Sciatic nerve (tissue), 2 donors: ENCODE measurements around the gene PEX5L. TPM values are rescaled to one million over a fixed set of nuclear protein-coding genes. Genes with fewer than 3 reads are reported as not detected.
A peak's percentile ranks its signal among the peaks of the same experiment; 100 is the strongest.
"Not testable (repeated sequence)": the region's sequence is repeated elsewhere in the genome, so short reads cannot be mapped to it uniquely, and the experiment has no call there.

Experiments
- ATAC-seq: fragments of 200-7000 bp; cut with Tn5 transposase; one replicate; pipeline ENCODE4 v1.9.1; 2020; ENCODE audit warnings: mild to moderate bottlenecking, moderate library complexity
- DNase-seq: peaks from one replicate; pipeline ENCODE4 v3.0.0-alpha.2; 2020; ENCODE audit warnings: low spot score
- intact Hi-C: fragments of 100-400 bp; cut with DNase I; formaldehyde crosslinking; loops from one replicate; pipeline ENCODE4 v1.14.2; 2022
- total RNA-seq: library from RNA; stranded (reverse); fragmentation: NEBNext Ultra II Directional; extraction: Animal tissue kit (Norgen Biotek cat#: 25700); gene quantifications from one replicate; pipeline ENCODE4 v1.2.1, GENCODE V29; 2021
- donor health status: DM: no; HTN: no; CAD: no.
- donor health status: DM: no; HTN: no; CAD: no.

Gene PEX5L
- total RNA-seq, 1 donor from 2014 or later = 70.6 TPM

DNA sequence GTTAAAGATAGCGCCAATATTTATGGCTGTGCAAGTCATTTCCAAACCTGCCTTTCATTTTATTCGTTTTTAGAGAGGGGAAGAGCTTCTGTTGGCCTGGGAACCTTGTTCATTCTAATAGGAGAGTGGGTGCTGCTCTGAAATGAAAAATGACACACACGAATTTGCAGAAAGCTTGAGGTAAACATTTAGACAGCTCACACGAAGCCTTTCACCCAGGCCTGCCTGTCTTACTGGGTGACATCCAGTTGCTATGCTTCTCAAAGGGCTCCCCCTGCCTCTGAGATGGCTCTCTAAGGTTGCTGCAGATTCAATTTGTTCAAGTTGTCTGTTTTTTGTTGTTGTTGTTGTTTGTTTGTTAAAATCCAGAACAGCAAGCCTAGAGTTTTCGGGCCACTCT, 18.2 kb downstream of the PEX5L start:
- intact Hi-C loops = no loop called here
- ATAC-seq = no peak
- no peak for DNase-seq

DNA sequence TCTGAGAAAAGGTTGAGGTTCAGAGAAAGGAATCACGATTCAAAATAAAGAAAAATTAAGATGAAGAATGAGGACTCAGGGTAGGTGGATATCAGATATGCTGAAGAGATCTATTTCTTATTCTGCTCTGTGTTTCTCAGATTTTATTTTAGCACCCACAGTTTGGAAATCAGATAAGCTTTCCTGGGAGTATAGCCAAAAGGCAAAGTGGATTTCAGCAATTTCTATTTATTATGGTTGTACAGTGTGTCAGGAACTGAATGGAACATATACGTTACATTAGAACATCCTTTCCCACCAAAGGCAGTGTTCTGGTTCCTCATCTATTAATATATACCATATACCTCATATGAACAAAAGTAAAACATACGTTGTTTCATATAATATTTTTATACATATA, 18.9 kb downstream of the PEX5L start:
- no peak for DNase-seq
- intact Hi-C loops = no loop called here
- no peak for ATAC-seq

DNA sequence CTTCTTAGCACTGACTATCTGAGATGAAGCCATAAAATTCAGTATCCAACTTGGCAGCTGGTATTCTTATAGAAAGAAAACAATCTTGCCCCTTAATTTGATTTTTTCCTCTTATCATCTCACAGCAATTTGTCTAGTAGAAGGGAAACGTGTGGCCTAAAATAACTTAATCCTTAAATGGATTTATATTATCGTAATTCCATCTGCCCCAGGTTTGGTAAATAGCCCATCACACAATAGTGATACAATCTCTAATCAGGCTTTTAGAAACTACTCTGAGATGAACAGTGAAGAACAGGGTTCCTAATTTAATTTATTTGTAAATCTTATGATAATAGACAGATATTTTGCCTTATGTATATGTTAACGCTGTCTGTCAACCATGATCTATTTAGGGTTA, 24.8 kb downstream of the PEX5L start:
- no peak for DNase-seq
- no peak for ATAC-seq
- intact Hi-C loops = no loop called here

DNA sequence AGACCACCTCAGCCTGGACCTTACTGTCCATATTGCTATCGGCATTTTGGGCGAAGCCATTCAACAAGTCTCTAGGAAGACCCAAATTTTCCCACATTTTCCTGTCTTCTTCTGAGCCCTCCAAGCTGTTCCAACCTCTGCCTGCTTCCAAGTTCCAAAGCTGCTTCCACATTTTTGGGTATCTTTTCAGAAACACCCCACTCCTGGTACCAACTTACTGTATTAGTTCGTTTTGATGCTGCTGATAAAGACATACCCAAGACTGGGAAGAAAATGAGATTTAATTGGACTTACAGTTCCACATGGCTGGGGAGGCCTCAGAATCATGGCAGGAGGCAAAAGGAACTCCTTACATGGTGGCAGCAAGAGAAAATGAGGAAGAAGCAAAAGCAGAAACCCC, 28.4 kb downstream of the PEX5L start:
- DNase-seq, intact Hi-C loops, ATAC-seq: not testable (repeated sequence)

DNA sequence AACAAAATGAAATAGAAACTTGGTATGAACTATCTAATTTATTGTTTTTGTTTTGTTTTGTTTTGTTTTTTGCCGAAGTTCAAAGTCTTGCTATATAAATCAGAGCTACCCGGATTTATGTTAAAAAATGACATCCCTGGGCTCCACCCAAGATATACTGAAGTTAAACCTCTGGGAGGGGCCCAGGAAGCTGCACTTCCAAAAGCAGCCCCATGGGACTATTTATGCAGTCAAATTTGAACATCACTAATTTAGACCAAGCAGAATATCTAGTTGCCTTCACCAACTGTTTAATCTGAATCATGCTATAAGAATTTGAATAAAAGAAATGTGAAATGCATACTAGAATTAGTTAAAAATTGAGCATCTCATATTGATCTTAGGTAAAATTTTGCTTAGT, 32.2 kb downstream of the PEX5L start:
- ATAC-seq (no peak), DNase-seq (no peak)
- intact Hi-C loops = no loop called here

DNA sequence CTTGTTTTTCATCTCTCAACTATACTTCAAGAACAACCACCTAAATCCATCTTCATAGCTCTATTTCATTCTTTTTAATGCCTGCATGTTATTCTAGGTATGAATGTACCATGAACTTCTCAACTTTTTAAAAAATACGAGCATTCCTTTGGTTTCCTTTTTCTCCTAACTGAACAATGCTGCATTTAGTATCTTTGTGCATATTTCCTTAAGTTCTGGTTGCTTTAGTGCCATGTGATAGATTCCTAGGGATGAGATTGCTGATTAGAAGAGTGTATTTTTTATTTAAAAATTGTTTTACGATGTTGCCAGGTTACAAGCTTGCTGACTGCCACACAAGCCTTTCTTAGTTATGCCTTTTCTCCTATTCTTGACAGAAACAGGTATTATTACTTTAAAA, 34.7 kb downstream of the PEX5L start:
- DNase-seq (no peak), ATAC-seq (no peak)
- intact Hi-C loops = no loop called here

DNA sequence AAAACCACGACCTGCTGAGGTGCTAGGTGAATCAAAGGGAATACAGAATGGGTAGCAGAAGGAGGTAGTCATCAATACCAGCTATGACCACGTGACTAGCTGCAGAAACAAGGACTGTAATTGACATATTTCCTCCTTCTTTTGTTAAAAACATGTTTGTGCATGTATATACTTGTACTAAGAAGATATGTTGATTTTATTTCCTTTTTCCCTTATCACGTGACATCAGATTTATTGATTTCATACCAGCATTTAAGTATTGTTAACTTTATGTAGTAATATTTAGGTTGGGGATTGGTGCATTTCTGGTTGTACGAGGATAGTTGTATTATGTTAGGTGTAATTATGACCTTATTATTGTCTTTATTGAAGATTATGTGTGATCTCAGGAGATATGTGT, 36.2 kb downstream of the PEX5L start:
- intact Hi-C loops = no loop called here
- DNase-seq (no peak), ATAC-seq (no peak)

DNA sequence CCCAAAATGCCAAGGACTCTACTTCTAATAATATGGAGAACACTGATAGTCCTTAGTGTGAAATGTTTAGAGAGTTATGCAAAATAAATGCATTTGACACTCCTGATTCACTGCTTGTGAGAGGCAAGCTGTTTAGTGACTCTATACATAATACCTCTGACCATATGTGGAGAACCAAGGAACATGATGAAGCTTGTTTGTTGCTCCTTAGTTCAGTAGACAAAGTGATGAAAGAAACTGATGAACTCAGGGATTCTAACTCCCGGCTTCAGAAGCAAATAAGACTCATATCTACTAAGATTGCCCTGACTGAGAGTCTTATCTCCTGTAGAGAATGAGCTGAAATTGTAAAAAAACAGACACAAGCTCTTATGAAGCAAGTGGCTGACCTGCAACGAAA, 41.3 kb downstream of the PEX5L start:
- ATAC-seq (no peak), DNase-seq (no peak)
- intact Hi-C loops = no loop called here

DNA sequence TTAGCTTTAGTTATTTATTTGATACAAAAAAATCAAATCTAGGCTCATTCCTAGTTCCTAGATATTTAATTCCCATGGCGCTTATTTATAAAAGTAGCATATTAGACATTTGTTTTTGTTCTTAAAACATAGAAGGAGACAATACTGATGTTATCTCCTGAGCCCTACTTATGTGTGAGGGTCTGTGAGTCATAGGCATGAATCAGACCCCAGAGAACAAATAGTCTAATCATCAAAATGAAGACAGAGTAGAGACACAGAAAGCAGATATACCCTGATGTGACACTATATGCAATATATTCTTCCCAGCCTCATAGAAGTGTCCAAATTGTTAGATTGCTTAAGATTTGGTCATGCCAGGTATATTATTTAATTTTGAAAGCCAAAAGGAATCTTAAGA, 44.9 kb downstream of the PEX5L start:
- DNase-seq (no peak), ATAC-seq (no peak)
- intact Hi-C loops = no loop called here

DNA sequence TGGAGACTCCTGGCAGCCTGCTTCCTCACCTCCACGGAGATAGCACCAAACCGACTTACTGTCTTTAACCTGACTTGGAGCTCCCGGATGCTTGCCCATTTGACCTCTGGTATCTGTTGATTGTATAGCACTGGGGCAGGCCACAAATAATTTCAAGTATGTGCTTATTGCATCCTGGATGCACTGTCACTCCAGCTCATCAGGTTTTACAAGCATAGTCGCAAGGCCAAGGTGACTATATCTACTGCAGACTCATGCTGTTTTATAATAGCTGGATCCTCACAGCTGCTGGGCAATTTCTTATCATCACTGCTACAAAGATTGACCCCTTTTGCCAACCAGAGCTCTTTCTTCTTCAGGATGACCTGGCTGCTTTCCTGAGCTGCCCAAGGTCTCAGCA, 45.6 kb downstream of the PEX5L start:
- no peak for DNase-seq
- no peak for ATAC-seq
- intact Hi-C loops = no loop called here

DNA sequence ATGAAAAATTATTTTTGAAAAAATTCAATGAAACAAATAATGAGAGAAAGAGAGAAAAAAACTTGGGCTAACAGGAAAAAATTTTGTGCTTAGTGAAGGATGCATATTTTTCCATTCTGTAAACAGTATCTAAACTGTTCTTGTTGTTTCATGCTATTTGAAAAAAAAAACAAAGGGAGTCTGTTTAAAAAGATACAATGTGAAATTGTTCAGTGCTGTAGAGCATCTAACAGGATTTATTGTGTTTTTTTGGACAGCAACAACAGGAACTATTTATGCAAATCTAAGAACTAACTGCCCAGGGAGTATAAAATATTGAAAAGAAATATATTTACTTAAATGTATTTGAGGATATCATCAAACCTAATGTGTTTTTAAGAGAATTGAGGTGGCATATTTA, 55.1 kb downstream of the PEX5L start:
- ATAC-seq (peak; percentile 65), DNase-seq (no peak)
- intact Hi-C loops = no loop called here

DNA sequence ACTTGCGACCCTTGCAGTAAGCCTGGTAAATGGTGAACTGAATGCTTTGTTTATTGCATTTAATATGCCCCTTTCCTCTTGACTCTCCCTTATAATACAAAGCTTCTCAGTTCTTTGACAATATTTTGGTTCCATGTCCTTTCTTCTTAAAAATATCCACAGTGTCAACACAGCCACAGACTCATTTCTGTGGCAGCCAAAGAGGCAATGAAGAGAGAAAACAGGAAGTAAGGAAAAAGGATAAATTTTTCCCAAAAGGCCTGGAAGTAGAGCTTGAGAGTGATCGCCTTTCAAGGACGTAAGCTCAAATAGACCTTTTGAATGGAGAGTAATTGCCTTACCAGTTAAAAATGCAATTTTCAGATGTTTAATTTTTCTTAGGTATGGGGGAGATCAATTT, 59.4 kb downstream of the PEX5L start:
- DNase-seq (no peak), ATAC-seq (no peak)
- intact Hi-C loops = no loop called here

DNA sequence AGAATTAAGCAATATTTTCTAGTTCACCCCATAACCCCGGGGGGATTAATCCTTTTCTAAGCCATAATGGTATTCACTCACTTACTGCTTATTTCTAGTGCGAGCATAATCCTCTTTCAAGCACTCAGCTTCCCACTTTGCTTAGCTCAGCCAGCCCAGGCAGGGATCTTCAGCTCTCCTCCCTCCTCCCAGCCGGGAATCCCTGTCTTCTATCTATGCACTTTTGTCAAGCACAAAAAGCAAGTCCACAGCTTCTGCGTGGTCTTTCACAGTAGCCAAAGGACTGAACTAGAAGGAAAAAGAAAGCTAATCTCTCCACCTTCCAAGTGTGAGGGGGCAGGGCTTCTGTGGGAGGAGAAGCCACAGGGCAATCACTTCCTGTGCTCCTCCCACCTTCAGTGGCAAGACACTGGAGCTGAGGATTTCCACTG, 62.8 kb downstream of the PEX5L start:
- intact Hi-C loops = no loop called here
- DNase-seq (no peak), ATAC-seq (peak; percentile 74)

DNA sequence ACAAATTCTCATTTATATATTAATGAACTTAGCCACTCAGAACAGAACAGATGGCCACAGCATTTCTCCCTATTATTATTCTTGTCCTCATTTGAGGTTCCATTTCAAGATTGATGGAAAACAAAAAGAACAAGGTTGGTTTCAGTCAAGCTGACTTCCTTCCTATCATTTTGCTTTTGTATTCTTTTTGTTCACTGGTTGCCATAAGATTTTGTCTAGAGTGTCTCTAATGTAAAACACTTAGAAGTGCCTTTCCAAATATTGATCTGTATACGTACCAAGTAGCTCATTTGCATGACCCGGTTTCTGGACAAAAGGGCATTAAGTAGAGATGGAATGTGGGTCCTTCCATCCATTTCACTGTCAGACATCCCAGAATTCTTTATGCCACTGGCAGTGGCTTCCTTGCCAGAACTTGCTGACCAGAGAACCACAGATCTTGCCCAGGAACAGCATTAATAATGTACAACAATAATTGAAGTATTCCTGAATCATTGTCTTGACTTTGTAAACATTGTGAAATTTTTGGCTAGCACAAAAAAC, 63.8 kb downstream of the PEX5L start:
- ATAC-seq = no peak
- intact Hi-C loops = no loop called here

DNA sequence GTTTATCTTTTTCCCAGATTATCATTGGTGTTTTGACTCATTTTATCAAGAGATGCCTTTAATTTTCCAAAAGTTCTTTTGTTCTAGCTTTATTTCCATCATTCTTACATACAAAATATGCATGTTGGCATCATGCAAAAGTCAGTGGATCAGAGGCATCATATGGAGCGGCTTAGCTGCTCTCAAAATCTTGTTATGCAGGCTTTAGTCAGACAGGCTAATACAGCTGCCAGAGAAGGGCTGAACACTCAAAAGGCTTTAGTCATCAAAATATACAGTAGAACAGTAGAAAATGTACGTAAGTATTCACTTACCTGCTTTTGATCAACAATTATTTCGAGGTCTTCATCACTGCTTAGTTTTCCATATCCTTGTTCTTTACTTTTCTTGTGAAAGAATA, 65.5 kb downstream of the PEX5L start:
- ATAC-seq (no peak), DNase-seq (no peak)
- intact Hi-C loops = no loop called here

More for the DNA sequence above, 63.8 kb downstream of the PEX5L start:
- DNase-seq = no peak

DNA sequence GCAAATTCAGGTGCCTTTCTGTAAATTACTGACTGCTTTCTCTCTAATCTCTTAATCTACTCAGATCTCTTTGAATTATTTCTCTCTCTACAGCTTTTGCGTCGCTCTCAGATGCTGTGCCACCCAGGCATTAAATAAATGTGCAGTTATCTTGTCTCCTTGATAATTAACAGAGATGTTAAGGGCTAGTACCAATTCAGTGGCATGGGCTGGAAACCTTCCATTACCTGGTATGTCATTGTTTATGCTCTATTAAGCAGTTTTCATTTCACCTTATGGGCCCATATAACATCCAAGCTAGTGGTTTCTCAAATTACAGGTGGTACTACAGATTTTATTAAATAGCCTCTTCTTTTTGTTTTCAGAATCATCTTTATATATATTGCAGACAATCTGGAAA, 66.0 kb downstream of the PEX5L start:
- intact Hi-C loops = no loop called here
- no peak for ATAC-seq
- DNase-seq = no peak

DNA sequence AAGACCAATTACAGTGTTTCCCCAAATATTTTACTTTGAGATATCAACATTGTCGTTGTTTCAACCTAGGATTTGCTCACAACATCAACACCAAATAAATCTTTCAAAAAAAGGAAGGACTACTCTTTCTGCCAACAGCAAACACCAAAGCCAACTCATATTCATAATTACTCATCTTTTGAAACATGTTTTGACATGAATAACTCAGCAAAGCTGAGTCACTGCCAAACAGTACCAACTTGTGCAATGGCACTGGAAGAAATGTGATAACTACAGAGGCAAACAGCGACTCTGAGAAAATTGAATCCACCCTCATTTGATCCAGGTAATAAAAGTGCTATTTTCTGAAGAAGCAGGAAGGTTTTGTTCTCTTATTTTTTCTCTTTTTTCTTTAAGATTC, 67.2 kb downstream of the PEX5L start:
- peak; percentile 27 for ATAC-seq
- DNase-seq = no peak
- intact Hi-C loops = no loop called here

DNA sequence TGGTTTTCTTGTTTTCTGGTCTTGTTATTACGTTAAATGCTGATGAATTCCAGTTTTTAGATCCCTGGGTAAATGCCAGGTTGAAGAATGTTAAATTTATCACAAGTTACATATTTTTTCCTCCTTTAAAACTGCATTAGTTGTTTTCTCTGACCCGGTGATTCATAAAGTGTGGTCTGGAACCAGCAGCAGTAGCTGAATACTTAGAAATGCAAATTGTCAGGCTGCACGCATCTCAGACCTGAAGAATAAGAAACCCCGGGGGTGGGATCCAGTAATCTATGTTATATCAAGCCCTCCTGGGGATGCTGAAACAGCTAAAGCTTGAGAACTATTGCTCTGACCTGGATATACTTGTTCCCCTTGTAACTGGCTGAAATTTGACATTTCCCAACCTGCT, 69.1 kb downstream of the PEX5L start:
- intact Hi-C loops = no loop called here
- DNase-seq = no peak
- no peak for ATAC-seq

DNA sequence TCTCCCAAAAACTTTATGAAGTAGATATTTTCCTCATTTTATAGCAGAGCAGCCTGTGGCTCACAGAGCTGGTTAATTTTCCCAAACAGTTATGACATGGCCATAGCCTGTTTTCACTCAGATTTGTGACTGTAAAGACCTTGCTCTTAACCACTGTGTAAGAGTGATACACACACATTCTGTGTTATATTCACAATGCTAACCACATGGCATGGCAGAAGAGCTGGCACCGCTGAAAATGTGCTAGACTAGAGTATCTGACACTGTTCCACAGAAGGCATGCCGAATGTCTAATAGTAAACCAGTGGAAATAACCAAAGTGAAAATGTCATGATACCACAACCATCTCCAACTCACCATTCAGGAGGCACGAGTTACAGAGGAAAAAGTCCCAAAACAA, 71.8 kb downstream of the PEX5L start:
- no peak for DNase-seq
- intact Hi-C loops = loop anchor here (5.0 kb wide), 1 partner anchor 498 kb away; no protein-coding TSS in a partner anchor
- no peak for ATAC-seq

DNA sequence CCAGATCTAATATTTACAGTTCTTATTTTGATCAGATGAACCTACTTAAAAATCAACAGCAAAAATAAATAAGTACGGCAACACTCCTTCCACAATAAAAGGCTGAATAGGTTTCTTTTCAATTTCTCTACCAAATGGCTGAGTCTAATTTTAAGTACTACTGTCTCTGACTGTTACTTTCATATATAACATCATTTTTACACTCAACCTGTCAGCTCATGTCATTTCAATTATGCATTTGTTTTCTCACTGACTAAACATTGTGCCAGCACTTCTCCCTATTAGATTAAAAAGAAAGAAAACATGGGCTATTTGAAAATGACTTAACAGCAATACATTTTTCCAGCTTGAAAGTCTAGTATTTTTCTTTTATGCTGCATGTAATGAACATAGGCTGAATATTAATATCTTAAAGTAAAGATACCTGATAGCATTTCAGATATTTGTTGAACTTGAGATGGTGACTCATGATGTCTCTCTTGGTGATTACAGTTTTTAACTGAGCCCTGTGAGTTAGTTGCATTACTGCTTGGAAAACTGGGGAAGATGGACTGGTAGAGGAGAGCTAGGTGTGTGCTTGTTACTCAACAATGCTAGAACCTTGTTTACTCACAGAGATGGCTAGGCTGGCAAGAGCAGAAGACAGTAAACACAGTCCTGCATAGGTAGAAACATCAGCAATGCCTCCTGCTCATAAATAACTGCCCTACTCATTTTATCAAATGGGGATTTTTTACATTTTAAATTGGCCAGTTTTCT, 73.9 kb downstream of the PEX5L start:
- no peak for ATAC-seq
- DNase-seq = no peak
- intact Hi-C loops = loop anchor here (5.0 kb wide), 1 partner anchor 496 kb away; no protein-coding TSS in a partner anchor

DNA sequence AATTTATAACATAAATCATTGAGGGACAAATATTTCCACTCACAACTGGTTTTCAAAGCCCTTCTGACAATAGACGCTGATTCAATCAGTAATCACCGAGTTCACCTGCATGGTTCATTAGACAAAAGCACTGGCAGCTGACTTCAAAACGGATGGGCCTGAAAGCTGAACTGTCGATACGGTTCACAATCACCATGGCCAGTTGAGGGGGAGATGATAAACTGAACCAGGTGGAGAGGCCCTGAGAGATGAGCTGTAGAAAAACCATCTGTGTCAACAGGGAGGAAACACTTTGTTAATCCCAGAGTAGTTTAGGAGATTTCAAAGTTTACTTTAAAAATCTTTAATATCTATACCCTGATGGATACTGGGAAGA, 75.0 kb downstream of the PEX5L start:
- intact Hi-C loops = loop anchor here (5.0 kb wide), 1 partner anchor 494 kb away; no protein-coding TSS in a partner anchor
- ATAC-seq = no peak
- DNase-seq = no peak
